HG03432 (cell line): ENCODE measurements around the gene SPATA12.

Experiments used
- ATAC-seq: cut with Tn5 transposase; IDR thresholded peaks from one replicate; pipeline ENCODE4 v1.9.1; 2021; ENCODE audit warnings: mild to moderate bottlenecking, moderate library complexity; ENCODE audit not compliant: unreplicated experiment

The SPATA12 gene

GRCh38 chr3:57110214-57110613, 49.8 kb downstream of the SPATA12 start:
- ATAC-seq: no peak

GRCh38 chr3:57110798-57111197, 50.3 kb downstream of the SPATA12 start:
- no peak for ATAC-seq

- ATAC-seq: no peak
These were observed 51.7 kb downstream of the SPATA12 start for GRCh38 chr3:57112206-57112605.

GRCh38 chr3:57116501-57116900, 56.0 kb downstream of the SPATA12 start:
- ATAC-seq: no peak

- ATAC-seq: no peak
These were observed 57.8 kb downstream of the SPATA12 start for GRCh38 chr3:57118254-57118653.

- no peak for ATAC-seq
These were observed 59.6 kb downstream of the SPATA12 start for GRCh38 chr3:57120040-57120439.

- ATAC-seq: no peak
These were observed 60.1 kb downstream of the SPATA12 start for GRCh38 chr3:57120451-57121174.
